HG03354 (cell line): ENCODE results near the gene ANKK1.

Source experiments
- ATAC-seq: cut with Tn5 transposase; IDR thresholded peaks from one replicate; pipeline ENCODE4 v1.9.1; 2021; ENCODE audit warnings: mild to moderate bottlenecking; ENCODE audit not compliant: unreplicated experiment, poor library complexity, severe bottlenecking

ANKK1 gene

GRCh38 chr11:113387605-113388211 is at the start of gene ANKK1:
TSS of gene ANKK1 (plus strand) at chr11:113387779. CDS start at chr11:113387885, 106 bp downstream.
- no peak for ATAC-seq

GRCh38 chr11:113338730-113339129 is 48.8 kb upstream of the ANKK1 start:
- ATAC-seq, result no peak

GRCh38 chr11:113339929-113340589 is 47.5 kb upstream of the ANKK1 start:
- no peak for ATAC-seq

- ATAC-seq, result no peak
Measured at GRCh38 chr11:113341388-113342165, 46.0 kb upstream of the ANKK1 start.

- ATAC-seq, result no peak
Measured at GRCh38 chr11:113345978-113346377, 41.6 kb upstream of the ANKK1 start.

GRCh38 chr11:113349528-113349927 is 38.1 kb upstream of the ANKK1 start:
- ATAC-seq, result no peak

GRCh38 chr11:113350336-113351067 is 37.1 kb upstream of the ANKK1 start:
- ATAC-seq, result no peak

- no peak for ATAC-seq
Measured at GRCh38 chr11:113351068-113351450, 36.5 kb upstream of the ANKK1 start.

- ATAC-seq, result no peak
Measured at GRCh38 chr11:113351480-113351879, 36.1 kb upstream of the ANKK1 start.

GRCh38 chr11:113356203-113356602 is 31.4 kb upstream of the ANKK1 start:
- ATAC-seq, result no peak

- ATAC-seq, result no peak
Measured at GRCh38 chr11:113363406-113363805, 24.2 kb upstream of the ANKK1 start.

- ATAC-seq, result no peak
Measured at GRCh38 chr11:113363996-113364641, 23.5 kb upstream of the ANKK1 start.

- no peak for ATAC-seq
Measured at GRCh38 chr11:113365895-113366294, 21.7 kb upstream of the ANKK1 start.

- no peak for ATAC-seq
Measured at GRCh38 chr11:113369411-113369810, 18.2 kb upstream of the ANKK1 start.

GRCh38 chr11:113370634-113371033 is 16.9 kb upstream of the ANKK1 start:
- no peak for ATAC-seq

- no peak for ATAC-seq
Measured at GRCh38 chr11:113372309-113372708, 15.3 kb upstream of the ANKK1 start.

GRCh38 chr11:113373306-113373705 is 14.3 kb upstream of the ANKK1 start:
- ATAC-seq, result no peak

GRCh38 chr11:113373981-113374560 is 13.5 kb upstream of the ANKK1 start:
- no peak for ATAC-seq

- ATAC-seq, result no peak
Measured at GRCh38 chr11:113375402-113375801, 12.2 kb upstream of the ANKK1 start.
